Raji (cell line): Measurements from ENCODE around the gene PDXP.

Source experiments
- POLR2A ChIP-seq: IDR thresholded peaks from 2 replicates; pipeline ENCODE4 v1.6.1; 2011; ENCODE audit warnings: low read depth, low read length, control low read depth; ENCODE audit not compliant: insufficient read depth

Gene PDXP, protein sequence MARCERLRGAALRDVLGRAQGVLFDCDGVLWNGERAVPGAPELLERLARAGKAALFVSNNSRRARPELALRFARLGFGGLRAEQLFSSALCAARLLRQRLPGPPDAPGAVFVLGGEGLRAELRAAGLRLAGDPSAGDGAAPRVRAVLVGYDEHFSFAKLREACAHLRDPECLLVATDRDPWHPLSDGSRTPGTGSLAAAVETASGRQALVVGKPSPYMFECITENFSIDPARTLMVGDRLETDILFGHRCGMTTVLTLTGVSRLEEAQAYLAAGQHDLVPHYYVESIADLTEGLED

DNA sequence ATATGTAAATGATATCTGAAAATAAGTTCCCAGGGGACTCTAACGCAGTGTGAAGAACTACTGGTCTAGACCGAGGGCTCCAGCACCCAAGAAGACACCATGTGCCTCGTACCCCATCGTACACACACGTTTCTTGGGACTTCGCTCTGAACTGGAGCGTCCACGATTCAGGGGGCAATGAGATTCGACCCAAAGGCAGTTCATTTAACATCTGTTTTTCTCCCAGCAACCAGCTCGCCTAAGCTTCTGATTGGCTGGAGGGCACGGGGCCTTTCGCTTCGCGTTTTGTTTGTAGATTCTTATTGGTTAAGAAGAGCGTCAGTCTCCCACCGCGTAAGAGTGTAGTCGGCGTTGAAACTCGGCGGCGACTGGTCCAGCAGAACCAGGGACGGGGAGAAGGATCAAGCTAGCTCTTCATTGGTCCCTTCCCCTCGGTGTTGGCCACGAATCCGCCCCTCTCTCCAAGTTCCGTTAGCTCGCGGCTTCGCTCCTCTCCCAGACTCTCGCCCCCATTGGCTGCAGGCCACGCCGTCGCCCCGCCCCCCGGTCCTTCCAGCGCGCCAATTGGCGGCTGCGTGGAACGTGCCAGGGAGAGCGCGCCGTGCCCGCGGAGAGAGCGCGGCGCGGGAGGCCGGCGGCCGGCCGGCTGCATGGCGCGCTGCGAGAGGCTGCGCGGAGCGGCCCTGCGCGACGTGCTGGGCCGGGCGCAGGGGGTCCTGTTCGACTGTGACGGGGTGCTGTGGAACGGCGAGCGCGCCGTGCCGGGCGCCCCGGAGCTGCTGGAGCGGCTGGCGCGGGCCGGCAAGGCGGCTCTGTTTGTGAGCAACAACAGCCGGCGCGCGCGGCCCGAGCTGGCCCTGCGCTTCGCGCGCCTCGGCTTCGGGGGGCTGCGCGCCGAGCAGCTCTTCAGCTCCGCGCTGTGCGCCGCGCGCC lies at the start of gene PDXP:
TSS of gene PDXP (plus strand) at position 591 of the 933 bp plus-strand sequence. CDS start at position 651, 60 bp downstream.
- TF ChIP-seq POLR2A, result peak; percentile 71

DNA sequence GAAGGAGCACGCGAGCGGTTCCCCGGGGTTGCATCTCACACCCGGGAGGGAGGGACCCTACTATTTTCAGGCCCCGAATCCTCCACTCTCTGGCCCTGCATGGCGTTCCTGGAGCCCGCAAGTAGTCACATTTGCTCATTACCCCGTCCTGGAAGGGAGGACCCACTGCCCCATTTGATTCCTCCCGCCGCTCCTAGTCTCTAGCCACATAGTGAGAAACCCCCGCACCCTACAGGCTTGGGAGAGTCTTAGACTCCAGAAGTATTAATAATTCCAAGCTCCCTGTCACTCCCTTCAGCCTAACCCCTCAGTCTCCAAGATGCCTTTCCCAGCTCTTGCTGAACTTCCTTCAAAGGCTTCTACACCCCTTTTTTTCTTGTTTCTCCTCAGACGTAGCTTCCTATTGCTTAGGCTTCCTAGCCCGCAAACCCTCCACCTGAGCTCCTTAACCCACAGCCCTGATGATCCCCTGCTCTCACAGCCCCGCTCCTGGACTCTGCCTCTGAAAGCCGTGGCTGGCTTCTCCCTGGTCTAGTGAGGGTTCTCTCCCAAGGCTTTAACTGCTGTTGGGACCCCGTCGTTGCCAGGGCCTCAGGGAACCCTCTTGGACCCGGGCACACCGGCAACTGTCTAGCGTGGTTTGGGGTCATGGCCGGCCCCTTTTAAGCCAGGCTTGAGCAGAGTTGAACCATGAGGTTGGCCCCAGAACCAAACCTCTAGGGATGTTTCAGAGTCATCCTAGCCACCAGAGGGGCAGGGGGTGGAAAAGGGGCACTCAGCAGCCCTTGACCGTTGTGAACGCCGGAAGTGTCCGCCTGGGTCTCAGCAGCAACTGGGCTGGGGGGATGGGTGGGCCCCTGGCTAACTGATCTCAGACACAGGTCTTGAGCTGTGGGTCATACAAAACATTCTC lies 49.0 kb upstream of the PDXP start:
- peak; percentile 1; the same call in 1 of the 2 replicates for TF ChIP-seq POLR2A

DNA sequence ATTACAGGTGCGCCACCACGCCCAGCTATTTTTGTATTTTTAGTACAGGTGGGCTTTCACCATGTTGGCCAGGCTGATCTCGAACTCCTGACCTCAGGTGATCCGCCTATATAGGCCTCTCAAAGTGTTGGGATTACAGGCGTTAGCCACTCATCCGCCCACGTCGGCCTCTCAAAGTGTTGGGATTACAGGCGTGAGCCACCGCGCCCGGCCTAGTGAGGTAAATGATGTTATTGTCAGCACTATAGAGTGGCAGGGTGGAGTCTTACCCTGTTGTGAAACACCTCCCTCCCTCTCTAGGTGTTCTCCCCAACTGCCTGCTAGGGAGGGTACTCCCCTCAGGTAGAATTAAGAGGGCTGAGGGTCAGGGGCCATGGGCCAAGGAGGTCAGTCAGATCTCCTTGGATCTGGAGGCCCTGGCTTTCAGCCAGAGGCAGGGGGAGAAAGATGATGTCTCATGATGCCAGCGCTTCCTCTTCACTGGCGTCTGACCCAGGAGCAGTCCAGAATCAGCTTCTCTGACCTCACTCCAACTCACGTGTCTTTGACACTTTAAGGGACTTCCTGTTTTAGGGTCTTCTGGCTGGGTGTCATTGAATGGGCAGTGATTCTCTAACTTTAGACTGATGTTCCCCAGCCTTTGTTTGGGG lies 47.9 kb upstream of the PDXP start:
- TF ChIP-seq POLR2A, result no peak

DNA sequence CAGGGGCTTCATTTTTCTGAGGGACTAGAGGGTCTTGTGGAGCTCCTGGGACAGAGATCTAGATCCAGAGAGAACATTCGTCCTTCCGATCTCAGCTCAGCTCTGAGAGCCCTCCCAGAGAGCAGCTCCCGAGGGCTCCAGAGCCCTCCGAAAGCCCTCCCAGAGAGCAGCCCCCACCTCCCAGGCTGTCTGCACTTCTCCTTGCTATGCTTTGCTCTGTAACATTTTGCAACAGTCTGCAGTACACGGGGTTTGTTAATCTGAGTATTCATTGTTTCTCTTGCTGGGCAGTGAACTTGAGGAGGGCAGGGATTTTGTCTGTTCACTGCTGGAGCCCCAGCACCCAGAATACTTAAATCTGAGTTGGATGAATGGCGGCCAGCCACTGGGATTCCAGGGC lies 47.3 kb upstream of the PDXP start:
- TF ChIP-seq POLR2A, result no peak

DNA sequence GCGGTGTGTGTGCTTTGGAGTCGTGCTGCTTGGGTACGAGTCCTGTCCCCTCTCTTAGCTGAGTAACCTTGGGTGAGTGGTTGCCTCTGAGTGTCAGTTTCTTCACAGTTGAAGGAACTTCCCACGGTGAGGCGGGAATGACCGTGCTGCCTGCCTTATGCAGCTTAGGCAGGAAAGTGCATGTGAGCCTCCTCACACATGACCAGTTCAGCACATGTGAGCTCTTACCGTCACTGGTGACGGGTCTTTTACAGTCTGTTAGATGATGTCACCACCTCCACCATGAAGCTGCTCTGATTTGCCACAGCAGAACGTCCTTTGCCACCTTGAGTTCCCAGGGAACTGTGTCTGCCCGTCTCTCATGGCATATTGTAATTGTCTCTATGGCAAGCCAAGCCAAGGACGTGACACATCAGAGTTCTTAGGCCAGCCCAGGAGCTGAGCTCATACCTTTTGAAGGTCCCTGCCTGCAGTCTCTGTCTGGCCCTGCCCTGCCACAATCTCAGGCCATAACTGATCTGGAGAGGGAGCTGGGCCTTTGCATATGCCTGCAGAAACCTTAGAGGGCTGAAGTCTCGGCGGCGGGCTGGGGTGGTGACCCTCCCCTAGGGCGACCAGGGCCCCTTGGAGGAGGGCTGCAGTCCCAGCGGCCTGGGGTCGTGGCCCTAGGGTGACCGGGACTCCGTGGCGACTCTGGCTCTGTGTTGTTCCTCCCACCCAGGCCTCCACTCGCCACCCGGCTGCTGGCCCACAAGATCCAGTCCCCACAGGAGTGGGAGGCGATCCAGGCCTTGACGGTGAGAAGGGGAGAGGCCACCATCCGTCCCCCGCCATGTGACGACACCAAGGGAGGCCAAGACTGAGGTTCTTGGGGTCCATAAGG lies 42.1 kb upstream of the PDXP start:
- TF ChIP-seq POLR2A, result no peak

DNA sequence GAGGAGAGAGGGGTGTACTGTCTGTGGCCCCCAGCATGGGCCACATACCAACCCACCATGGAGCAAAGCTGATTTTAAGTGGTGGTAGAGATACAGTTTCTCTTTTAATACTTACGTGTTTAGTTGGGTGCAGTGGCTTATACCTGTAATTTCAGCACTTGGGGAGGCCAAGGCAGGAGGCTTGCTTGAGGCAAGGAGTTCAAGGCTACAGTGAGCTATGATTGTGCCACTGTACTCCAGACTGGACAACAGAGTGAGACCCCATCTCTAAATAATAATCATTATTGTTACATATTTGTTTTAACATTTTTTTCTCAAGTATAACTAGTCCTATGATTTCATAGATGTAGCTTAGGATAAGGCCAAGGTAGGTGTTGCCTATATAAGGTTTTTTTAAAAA lies 41.1 kb upstream of the PDXP start:
- no peak for TF ChIP-seq POLR2A

DNA sequence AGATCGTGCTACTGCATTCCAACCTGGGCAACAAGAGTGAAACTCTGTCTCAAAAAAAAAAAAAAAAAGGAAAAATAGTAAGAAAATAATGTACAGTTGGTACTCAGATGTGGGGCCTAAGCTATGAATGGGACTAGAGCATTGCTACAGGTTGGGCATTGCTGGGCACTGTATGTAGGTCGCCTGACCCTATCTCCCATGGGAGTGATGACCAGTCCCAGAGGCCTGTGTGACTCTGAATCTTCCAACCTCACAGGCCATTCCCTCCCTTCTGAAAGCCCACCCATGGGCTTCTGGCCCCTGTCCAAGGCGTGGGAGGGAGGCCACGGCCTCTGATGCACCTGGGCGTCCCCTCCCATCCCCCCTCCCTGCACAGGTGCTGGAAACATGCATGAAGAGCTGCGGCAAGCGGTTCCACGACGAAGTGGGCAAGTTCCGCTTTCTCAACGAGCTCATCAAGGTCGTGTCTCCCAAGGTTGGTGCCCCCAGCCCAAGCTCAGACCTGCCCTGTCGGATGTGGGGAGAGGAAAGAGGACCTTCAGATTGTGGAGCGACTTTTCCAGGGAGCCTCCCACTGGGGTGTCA lies 40.4 kb upstream of the PDXP start:
- TF ChIP-seq POLR2A, result no peak

DNA sequence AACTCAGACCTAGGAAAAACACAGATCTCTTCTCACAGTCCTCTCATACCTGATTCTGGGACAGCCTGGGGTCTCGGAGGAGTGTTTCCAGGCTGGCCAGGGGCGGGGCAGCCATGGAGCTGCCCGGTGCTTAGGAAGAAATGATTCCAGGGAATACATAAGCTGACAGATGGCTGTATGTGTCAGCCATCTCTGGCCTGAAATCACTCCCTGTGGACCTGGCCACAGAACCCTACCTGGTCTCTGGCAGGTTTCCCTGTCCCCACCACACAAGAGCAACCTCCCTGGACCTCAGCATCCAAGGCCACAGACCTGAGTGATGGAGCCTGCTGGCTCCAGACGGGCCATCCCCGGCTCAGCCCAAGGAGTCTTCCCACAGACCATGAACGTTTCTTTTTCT lies 39.8 kb upstream of the PDXP start:
- TF ChIP-seq POLR2A, result no peak

DNA sequence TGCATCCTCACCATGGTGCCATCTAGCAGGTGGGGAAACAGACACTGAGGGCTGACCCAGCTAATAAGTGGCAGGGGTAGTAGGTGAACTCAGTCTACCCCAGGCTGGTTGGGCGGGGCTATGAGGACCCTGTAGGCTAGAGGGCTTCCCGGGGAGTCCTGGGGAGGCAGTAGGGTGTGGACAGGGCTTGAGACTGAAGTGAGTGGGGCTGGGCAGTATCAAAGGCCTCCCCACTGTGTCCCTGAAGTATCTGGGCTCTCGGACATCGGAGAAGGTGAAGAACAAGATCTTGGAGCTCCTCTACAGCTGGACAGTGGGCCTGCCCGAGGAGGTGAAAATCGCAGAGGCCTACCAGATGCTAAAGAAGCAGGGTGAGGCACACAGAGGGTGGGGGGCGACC lies 38.5 kb upstream of the PDXP start:
- no peak for TF ChIP-seq POLR2A

DNA sequence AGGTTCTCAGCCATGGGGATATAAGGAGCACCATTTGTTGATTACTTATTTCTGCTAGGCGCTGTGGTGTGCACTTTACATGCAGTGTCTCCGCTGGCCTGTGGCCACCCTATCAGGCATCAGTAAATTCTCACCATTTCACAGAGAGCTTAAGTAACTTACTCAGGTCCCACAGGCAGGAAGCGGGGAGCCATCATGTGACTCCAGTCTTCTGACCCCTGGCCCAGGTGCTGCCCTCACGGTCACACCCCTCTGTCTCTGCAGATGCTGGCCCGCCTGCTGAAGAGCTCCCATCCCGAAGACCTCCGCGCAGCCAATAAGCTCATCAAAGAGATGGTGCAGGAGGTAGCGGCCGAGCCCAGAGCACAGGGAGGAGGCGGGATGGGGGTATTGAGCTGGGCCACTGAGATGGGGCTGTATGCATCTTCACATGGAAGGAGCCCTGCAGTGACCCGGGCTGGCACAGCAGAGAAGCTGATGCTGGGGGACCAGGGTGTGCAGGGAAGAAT lies 37.1 kb upstream of the PDXP start:
- no peak for TF ChIP-seq POLR2A

DNA sequence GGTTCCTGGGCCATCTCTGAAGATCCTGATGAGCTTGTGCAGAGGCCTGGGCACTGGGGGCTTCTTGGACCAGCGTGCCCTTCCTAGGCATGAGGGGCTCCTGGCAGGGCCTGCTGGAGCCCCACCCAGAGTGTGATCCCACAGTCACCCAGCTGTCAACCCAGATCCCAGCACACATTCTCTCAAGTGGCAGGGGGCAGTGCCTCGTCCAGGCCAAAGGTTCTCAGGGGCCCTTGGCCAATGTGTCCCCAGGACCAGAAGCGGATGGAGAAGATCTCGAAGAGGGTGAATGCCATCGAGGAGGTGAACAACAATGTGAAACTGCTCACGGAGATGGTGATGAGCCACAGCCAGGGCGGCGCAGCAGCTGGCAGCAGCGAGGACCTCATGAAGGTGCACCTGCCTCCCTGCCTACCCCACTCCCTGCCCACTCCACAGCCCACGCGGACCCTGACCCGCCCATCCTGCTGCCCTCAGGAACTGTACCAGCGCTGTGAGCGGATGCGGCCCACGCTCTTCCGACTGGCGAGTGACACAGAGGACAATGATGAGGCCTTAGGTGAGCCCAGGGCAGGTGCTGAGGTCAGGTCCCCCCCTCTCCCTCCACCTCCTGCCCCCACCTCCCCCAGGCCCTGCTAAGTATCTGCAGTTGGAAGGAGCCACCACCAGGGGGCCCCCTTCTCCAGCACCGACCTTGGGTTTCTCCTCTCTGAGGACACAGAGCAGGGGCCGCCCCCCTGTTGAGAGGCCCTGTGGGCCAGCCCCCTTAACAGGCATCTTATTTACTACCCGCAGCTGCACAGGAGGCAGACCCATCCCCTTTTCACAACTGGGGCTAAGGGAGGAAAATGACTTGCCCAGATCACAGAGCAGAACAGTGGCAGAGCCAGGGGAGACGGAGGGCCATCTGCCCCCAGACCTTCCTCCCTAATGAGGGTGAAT lies 35.2 kb upstream of the PDXP start:
- TF ChIP-seq POLR2A, result no peak

DNA sequence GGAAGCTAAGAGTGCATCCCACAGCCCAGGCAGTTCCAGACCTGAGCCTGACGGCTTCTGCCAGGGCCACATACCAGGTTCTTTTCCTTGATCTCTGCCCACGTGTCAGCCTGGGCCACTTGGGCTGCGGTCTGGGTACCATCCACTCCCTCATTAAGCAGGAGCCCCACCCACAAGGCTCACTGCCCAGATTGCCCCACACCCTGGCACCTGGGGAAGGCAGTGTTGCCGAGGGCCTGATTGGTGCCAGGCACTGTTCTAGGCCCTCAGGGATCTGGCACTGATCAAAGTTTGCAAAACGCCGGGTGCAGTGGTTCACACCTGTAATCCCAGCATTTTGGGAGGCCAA lies 34.5 kb upstream of the PDXP start:
- no peak for TF ChIP-seq POLR2A
